ENCODE data around the gene C16orf92. TPM values are rescaled to one million over a fixed set of nuclear protein-coding genes. Genes with fewer than 3 reads are reported as not detected.

C16orf92 gene
- polyA plus RNA-seq, 4 donors = not detected

Other genes starting within 250 kb of the C16orf92 start
- gene ZG16, start 244.9 kb upstream of the C16orf92 start, polyA plus RNA-seq (ENCODE audit: insufficient read length in 4 of 4) = under 1 TPM in 2 of 4 donors, not detected in 2; 0.06 to 0.07 TPM
- 10 to 100 TPM; 63.1 to 82.6 (median 74.4) TPM for gene KIF22, start 232.4 kb upstream of the C16orf92 start, polyA plus RNA-seq (ENCODE audit: insufficient read length in 4 of 4)
- 100 to 1,000 TPM; 275 to 382 (median 342) TPM for gene MAZ, start 216.7 kb upstream of the C16orf92 start, polyA plus RNA-seq (ENCODE audit: insufficient read length in 4 of 4)
- 10 to 100 TPM; 10.0 to 28.8 (median 18.2) TPM for gene PRRT2, start 211.0 kb upstream of the C16orf92 start, polyA plus RNA-seq (ENCODE audit: insufficient read length in 4 of 4)
- gene PAGR1, start 207.0 kb upstream of the C16orf92 start, polyA plus RNA-seq (ENCODE audit: insufficient read length in 4 of 4) = 10 to 100 TPM; 26.0 to 49.1 (median 42.5) TPM
- 10 to 100 TPM; 20.0 to 24.2 (median 21.9) TPM for gene MVP, start 202.7 kb upstream of the C16orf92 start, polyA plus RNA-seq (ENCODE audit: insufficient read length in 4 of 4)
- gene CDIPT, start 160.0 kb upstream of the C16orf92 start, polyA plus RNA-seq (ENCODE audit: insufficient read length in 4 of 4) = 100 to 1,000 TPM in 2 of 4 donors, 10 to 100 TPM in 2; 90.2 to 134 (median 109) TPM
- gene SEZ6L2, start 123.6 kb upstream of the C16orf92 start, polyA plus RNA-seq (ENCODE audit: insufficient read length in 4 of 4) = 10 to 100 TPM; 10.4 to 15.9 (median 13.0) TPM
- gene ASPHD1, start 122.7 kb upstream of the C16orf92 start, polyA plus RNA-seq (ENCODE audit: insufficient read length in 4 of 4) = 1 to 10 TPM in 2 of 4 donors, under 1 TPM in 2; 0.62 to 1.1 (median 0.98) TPM
- gene KCTD13, start 97.0 kb upstream of the C16orf92 start, polyA plus RNA-seq (ENCODE audit: insufficient read length in 4 of 4) = 10 to 100 TPM; 10.5 to 34.1 (median 22.2) TPM
- 100 to 1,000 TPM; 104 to 134 (median 113) TPM for gene TMEM219, start 61.1 kb upstream of the C16orf92 start, polyA plus RNA-seq (ENCODE audit: insufficient read length in 4 of 4)
- gene TAOK2, start 49.3 kb upstream of the C16orf92 start, polyA plus RNA-seq (ENCODE audit: insufficient read length in 4 of 4) = 10 to 100 TPM; 35.4 to 60.5 (median 52.2) TPM
- gene HIRIP3, start 27.6 kb upstream of the C16orf92 start, polyA plus RNA-seq (ENCODE audit: insufficient read length in 4 of 4) = 10 to 100 TPM; 17.3 to 21.9 (median 19.8) TPM
- gene INO80E, start 27.0 kb upstream of the C16orf92 start, polyA plus RNA-seq (ENCODE audit: insufficient read length in 4 of 4) = 10 to 100 TPM; 36.3 to 70.3 (median 55.2) TPM
- gene DOC2A, start 12.2 kb upstream of the C16orf92 start, polyA plus RNA-seq (ENCODE audit: insufficient read length in 4 of 4) = 1 to 10 TPM; 1.4 to 4.8 (median 3.7) TPM
- gene TLCD3B, start 8.1 kb downstream of the C16orf92 start, polyA plus RNA-seq (ENCODE audit: insufficient read length in 4 of 4) = 1 to 10 TPM in 3 of 4 donors, under 1 TPM in 1; 0.90 to 1.8 (median 1.3) TPM
- gene ALDOA, start 42.6 kb downstream of the C16orf92 start, polyA plus RNA-seq (ENCODE audit: insufficient read length in 4 of 4) = 100 to 1,000 TPM; 469 to 648 (median 516) TPM
- gene PPP4C, start 52.8 kb downstream of the C16orf92 start, polyA plus RNA-seq (ENCODE audit: insufficient read length in 4 of 4) = 100 to 1,000 TPM in 3 of 4 donors, 10 to 100 TPM in 1; 84.6 to 114 (median 105) TPM
- 1 to 10 TPM in 3 of 4 donors, under 1 TPM in 1; 0.93 to 2.4 (median 1.7) TPM for gene TBX6, start 68.7 kb downstream of the C16orf92 start, polyA plus RNA-seq (ENCODE audit: insufficient read length in 4 of 4)
- 10 to 100 TPM; 44.5 to 78.0 (median 68.7) TPM for gene YPEL3, start 73.0 kb downstream of the C16orf92 start, polyA plus RNA-seq (ENCODE audit: insufficient read length in 4 of 4)
- gene GDPD3, start 90.3 kb downstream of the C16orf92 start, polyA plus RNA-seq (ENCODE audit: insufficient read length in 4 of 4) = 10 to 100 TPM in 3 of 4 donors, 1 to 10 TPM in 1; 9.8 to 17.5 (median 12.8) TPM
- gene MAPK3, start 100.0 kb downstream of the C16orf92 start, polyA plus RNA-seq (ENCODE audit: insufficient read length in 4 of 4) = 100 to 1,000 TPM in 1 of 4 donors, 10 to 100 TPM in 3; 80.6 to 100 (median 87.3) TPM
- gene CORO1A, start 160.4 kb downstream of the C16orf92 start, polyA plus RNA-seq (ENCODE audit: insufficient read length in 4 of 4) = 10 to 100 TPM in 2 of 4 donors, 1 to 10 TPM in 2; 7.6 to 15.3 (median 11.2) TPM
- 10 to 100 TPM; 25.8 to 48.3 (median 30.7) TPM for gene BOLA2B, start 170.5 kb downstream of the C16orf92 start, polyA plus RNA-seq (ENCODE audit: insufficient read length in 4 of 4)
- gene SLX1A, start 170.7 kb downstream of the C16orf92 start, polyA plus RNA-seq (ENCODE audit: insufficient read length in 4 of 4) = 10 to 100 TPM; 16.4 to 38.3 (median 30.9) TPM
- gene SULT1A3, start 176.1 kb downstream of the C16orf92 start, polyA plus RNA-seq (ENCODE audit: insufficient read length in 4 of 4) = 10 to 100 TPM in 3 of 4 donors, 1 to 10 TPM in 1; 2.9 to 16.8 (median 14.2) TPM
- 10 to 100 TPM in 2 of 4 donors, 1 to 10 TPM in 2; 2.1 to 29.1 (median 10.9) TPM for gene NPIPB13, start 225.3 kb downstream of the C16orf92 start, polyA plus RNA-seq (ENCODE audit: insufficient read length in 4 of 4)